Colon (tissue), 2 donors: ENCODE results near the gene C1orf21.

Experiments
- FAIRE-seq: peaks from 2 replicates; lab custom pipeline; 2012; peaks lifted over from hg19 to GRCh38; lab: Jason Lieb, UNC
- donor health status: control.
- donor health status: control.

C1orf21 gene

GRCh38 chr1:184518736-184519357, 132.0 kb downstream of the C1orf21 start:
- FAIRE-seq, result no peak

- no peak for FAIRE-seq
These were observed 133.5 kb downstream of the C1orf21 start for GRCh38 chr1:184520336-184520735.

GRCh38 chr1:184524248-184524647, 137.4 kb downstream of the C1orf21 start:
- no peak for FAIRE-seq

- no peak for FAIRE-seq
These were observed 140.6 kb downstream of the C1orf21 start for GRCh38 chr1:184527402-184527801.

GRCh38 chr1:184530226-184530625, 143.4 kb downstream of the C1orf21 start:
- FAIRE-seq, result no peak

GRCh38 chr1:184531296-184531695, 144.5 kb downstream of the C1orf21 start:
- no peak for FAIRE-seq

- no peak for FAIRE-seq
These were observed 145.4 kb downstream of the C1orf21 start for GRCh38 chr1:184532199-184532598.

GRCh38 chr1:184533049-184533448, 146.2 kb downstream of the C1orf21 start:
- no peak for FAIRE-seq

- FAIRE-seq, result no peak
These were observed 147.1 kb downstream of the C1orf21 start for GRCh38 chr1:184533915-184534314.

GRCh38 chr1:184534690-184535089, 147.9 kb downstream of the C1orf21 start:
- FAIRE-seq, result no peak

GRCh38 chr1:184535191-184535970, 148.6 kb downstream of the C1orf21 start:
- no peak for FAIRE-seq

- no peak for FAIRE-seq
These were observed 149.6 kb downstream of the C1orf21 start for GRCh38 chr1:184536246-184536985.

GRCh38 chr1:184539580-184539979, 152.8 kb downstream of the C1orf21 start:
- FAIRE-seq, result no peak

- FAIRE-seq, result no peak
These were observed 154.8 kb downstream of the C1orf21 start for GRCh38 chr1:184541537-184542152.

- no peak for FAIRE-seq
These were observed 155.5 kb downstream of the C1orf21 start for GRCh38 chr1:184542291-184542690.

- FAIRE-seq, result no peak
These were observed 158.8 kb downstream of the C1orf21 start for GRCh38 chr1:184545601-184546000.

GRCh38 chr1:184552446-184552845, 165.6 kb downstream of the C1orf21 start:
- FAIRE-seq, result no peak

GRCh38 chr1:184553845-184554244, 167.0 kb downstream of the C1orf21 start:
- FAIRE-seq, result no peak

- no peak for FAIRE-seq
These were observed 169.1 kb downstream of the C1orf21 start for GRCh38 chr1:184555665-184556641.

- no peak for FAIRE-seq
These were observed 169.8 kb downstream of the C1orf21 start for GRCh38 chr1:184556665-184557064.
